ENCODE data around the gene ALG5.

Gene ALG5

GRCh38 chr13:36915106-36915505 is 84.0 kb downstream of the ALG5 start:
- DNase-seq: no peak

- DNase-seq: no peak
These were observed 84.5 kb downstream of the ALG5 start for GRCh38 chr13:36914648-36915047.

GRCh38 chr13:36913463-36913862 is 85.7 kb downstream of the ALG5 start:
- DNase-seq: no peak

- DNase-seq: no peak
These were observed 86.2 kb downstream of the ALG5 start for GRCh38 chr13:36912973-36913372.

- no peak for DNase-seq
These were observed 86.8 kb downstream of the ALG5 start for GRCh38 chr13:36912369-36912768.

GRCh38 chr13:36910545-36910944 is 88.6 kb downstream of the ALG5 start:
- no peak for DNase-seq

GRCh38 chr13:36907821-36908220 is 91.3 kb downstream of the ALG5 start:
- no peak for DNase-seq

GRCh38 chr13:36907266-36907665 is 91.9 kb downstream of the ALG5 start:
- DNase-seq: no peak

- DNase-seq: no peak
These were observed 93.2 kb downstream of the ALG5 start for GRCh38 chr13:36905944-36906343.

- DNase-seq: no peak
These were observed 95.1 kb downstream of the ALG5 start for GRCh38 chr13:36903925-36904595.

All from stimulated activated naive CD4-positive, alpha-beta T cell (primary cell).